ENCODE results near the gene PTPRT.
"Not testable (repeated sequence)": the region's sequence is repeated elsewhere in the genome, so short reads cannot be mapped to it uniquely, and the experiment has no call there.

The PTPRT gene

DNA sequence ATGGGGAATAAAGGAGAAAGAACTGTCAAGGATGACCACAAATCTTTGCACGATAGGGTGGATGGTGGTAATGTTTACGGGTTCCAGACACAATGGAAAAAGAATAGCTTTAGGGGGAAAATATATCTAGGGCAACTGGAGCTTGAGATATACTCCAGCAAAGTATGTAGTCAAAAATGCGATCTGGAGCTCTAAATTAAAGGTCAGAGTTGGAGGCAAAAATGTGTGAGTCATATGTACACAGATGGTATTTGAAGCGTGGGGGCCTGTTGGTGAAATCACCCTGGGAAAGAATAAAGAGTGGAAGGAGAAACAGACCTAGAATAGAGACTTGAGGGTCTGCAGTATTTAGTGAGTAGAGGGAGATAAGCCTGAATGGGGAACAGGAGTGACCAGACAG, 937.6 kb downstream of the PTPRT start:
- in situ Hi-C loops (cut with MboI; ENCODE audit: low sequenced_read_pairs, unreplicated experiment), result no loop called here
- TF ChIP-seq, protein P1, sequence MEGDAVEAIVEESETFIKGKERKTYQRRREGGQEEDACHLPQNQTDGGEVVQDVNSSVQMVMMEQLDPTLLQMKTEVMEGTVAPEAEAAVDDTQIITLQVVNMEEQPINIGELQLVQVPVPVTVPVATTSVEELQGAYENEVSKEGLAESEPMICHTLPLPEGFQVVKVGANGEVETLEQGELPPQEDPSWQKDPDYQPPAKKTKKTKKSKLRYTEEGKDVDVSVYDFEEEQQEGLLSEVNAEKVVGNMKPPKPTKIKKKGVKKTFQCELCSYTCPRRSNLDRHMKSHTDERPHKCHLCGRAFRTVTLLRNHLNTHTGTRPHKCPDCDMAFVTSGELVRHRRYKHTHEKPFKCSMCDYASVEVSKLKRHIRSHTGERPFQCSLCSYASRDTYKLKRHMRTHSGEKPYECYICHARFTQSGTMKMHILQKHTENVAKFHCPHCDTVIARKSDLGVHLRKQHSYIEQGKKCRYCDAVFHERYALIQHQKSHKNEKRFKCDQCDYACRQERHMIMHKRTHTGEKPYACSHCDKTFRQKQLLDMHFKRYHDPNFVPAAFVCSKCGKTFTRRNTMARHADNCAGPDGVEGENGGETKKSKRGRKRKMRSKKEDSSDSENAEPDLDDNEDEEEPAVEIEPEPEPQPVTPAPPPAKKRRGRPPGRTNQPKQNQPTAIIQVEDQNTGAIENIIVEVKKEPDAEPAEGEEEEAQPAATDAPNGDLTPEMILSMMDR (IDR thresholded peaks at IDR 0.05; ENCODE audit: borderline replicate concordance, control extremely low read depth, extremely low read depth, insufficient read depth, missing control alignments), result no peak
- no peak for DNase-seq (ENCODE audit: low spot score)

DNA sequence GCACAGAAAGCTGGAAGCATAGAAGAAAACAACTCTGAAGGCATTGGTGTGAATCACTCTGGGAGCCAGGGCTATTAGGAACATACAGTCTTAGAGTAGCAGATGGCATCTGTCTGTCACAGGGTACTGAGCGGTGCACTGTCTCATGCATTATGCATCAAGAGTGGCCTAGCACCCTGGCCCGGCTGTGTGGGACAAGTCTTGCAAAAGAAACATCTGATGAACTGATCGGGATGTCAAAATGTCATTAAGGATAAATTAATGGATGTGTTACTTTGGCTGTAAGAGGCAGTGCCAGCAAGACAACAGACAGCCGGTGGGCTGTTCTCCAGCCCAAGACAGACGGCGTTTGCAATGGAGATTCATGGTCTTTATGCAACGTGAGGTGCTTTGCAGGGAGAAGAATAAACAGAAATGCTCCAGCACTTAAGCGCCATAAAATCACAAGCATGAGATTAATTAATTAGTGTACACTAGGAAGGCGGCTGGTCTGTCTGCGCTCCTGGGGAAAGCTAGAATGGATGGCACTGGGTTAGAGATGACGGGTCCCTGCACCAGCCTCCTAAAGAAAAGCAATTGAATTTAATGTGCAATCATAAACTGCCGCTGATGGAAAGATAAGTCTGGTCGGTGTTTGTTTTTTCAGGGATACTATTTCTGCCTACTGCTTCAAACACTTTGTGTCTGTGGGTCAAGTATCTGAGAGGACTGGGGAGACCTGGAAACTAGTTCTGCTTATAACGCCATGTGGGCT, 970.9 kb downstream of the PTPRT start:
- in situ Hi-C loops (cut with MboI; ENCODE audit: low sequenced_read_pairs, unreplicated experiment), result no loop called here
- DNase-seq (ENCODE audit: low spot score), result no peak
- TF ChIP-seq, protein P1 (IDR thresholded peaks at IDR 0.05; ENCODE audit: borderline replicate concordance, control extremely low read depth, extremely low read depth, insufficient read depth, missing control alignments), result no peak

GRCh38 chr20:42214074-42214473, 975.6 kb downstream of the PTPRT start:
- in situ Hi-C loops (cut with MboI; ENCODE audit: low sequenced_read_pairs, unreplicated experiment), result no loop called here
- DNase-seq (ENCODE audit: low spot score), result no peak
- TF ChIP-seq, protein P1 (IDR thresholded peaks at IDR 0.05; ENCODE audit: borderline replicate concordance, control extremely low read depth, extremely low read depth, insufficient read depth, missing control alignments), result no peak

- TF ChIP-seq, protein P1 (IDR thresholded peaks at IDR 0.05; ENCODE audit: borderline replicate concordance, control extremely low read depth, extremely low read depth, insufficient read depth, missing control alignments), result no peak
- in situ Hi-C loops (cut with MboI; ENCODE audit: low sequenced_read_pairs, unreplicated experiment), result no loop called here
- no peak for DNase-seq (ENCODE audit: low spot score)
Measured at GRCh38 chr20:42212391-42212790, 977.3 kb downstream of the PTPRT start.

- in situ Hi-C loops (cut with MboI; ENCODE audit: low sequenced_read_pairs, unreplicated experiment); DNase-seq (ENCODE audit: low spot score): not testable (repeated sequence)
Measured at GRCh38 chr20:42206557-42206956, 983.1 kb downstream of the PTPRT start.

DNA sequence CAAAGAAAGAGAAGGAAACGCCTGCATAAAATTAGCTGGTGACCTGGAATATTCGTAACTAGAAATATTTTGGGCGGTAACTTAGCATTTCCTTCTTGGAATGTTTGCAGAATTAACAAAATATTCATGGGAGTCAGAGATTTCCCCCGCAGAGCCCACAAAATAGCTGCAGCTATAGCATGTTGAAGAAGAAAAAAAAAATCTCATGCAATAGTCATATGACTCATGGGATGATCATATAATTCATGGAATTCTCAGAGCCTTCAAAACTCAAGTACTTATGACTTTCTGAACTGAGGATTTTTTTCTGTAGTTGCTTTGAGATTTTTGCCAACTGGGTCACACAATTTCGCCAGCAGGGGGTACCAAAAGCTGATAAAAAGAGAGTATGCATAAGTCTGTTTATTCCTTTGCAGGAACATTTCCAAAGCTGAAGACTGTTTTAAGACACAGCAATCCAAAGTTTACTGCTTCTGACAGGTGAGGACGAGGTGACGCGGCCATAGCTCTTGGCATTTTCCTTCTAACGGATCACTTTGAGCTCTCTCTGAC, 985.5 kb downstream of the PTPRT start:
- in situ Hi-C loops (cut with MboI; ENCODE audit: low sequenced_read_pairs, unreplicated experiment), result no loop called here
- TF ChIP-seq, protein P1 (IDR thresholded peaks at IDR 0.05; ENCODE audit: borderline replicate concordance, control extremely low read depth, extremely low read depth, insufficient read depth, missing control alignments), result no peak
- no peak for DNase-seq (ENCODE audit: low spot score)

GRCh38 chr20:42197599-42197998, 992.1 kb downstream of the PTPRT start:
- TF ChIP-seq, protein P1 (IDR thresholded peaks at IDR 0.05; ENCODE audit: borderline replicate concordance, control extremely low read depth, extremely low read depth, insufficient read depth, missing control alignments), result no peak
- DNase-seq (ENCODE audit: low spot score), result no peak
- in situ Hi-C loops (cut with MboI; ENCODE audit: low sequenced_read_pairs, unreplicated experiment), result no loop called here

Data from GM13976 (cell line).